ENCODE data around the gene GHRHR. TPM values are rescaled to one million over a fixed set of nuclear protein-coding genes. Genes with fewer than 3 reads are reported as not detected.

GHRHR gene
- total RNA-seq, 4 donors from 2014 or later = not detected

DNA sequence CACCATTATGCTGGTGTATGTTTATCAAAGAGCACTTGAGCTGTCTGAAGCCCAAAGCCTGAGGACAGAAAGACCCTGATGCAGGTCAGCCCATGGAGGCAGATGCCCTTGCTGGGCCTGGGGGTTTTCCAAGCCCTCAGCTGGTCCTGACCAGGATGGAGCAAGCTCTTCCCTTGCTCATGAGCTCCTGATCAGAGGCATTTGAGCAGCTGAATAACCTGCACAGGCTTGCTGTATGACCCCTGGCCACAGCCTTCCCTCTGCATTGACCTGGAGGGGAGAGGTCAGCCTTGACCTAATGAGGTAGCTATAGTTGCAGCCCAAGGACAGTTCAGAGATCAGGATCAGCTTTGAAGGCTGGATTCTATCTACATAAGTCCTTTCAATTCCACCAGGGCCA lies 39.1 kb upstream of the GHRHR start:
- H3K27ac ChIP-seq = no peak overlapping the region
- H3K4me3 ChIP-seq = no peak overlapping the region
- intact Hi-C loops (cut with DNase I) = no loop called here
- DNase-seq = no peak
- H3K27me3 ChIP-seq = no peaks in the 10 kb centered on the region
- TF ChIP-seq POLR2A (IDR thresholded peaks at IDR 0.05) = no peak
- TF ChIP-seq CTCF (IDR thresholded peaks at IDR 0.05) = no peak
- peaks cover 7 to 24% (median 20%) of the 10 kb centered on the region in 3 donors for H3K4me1 ChIP-seq
- peaks cover 0 to 39% (median 10%) of the 10 kb centered on the region in 3 donors for H3K36me3 ChIP-seq
- H3K9me3 ChIP-seq = peaks cover 0 to 5% (median 4%) of the 10 kb centered on the region in 3 donors

GRCh38 chr7:30925117-30925516 lies 38.6 kb upstream of the GHRHR start:
- Histone ChIP-seq H3K27me3 (no peaks in the 10 kb centered on the region), H3K27ac (no peak overlapping the region), H3K9me3 (peaks cover 0 to 5% (median 4%) of the 10 kb centered on the region in 3 donors), H3K36me3 (peaks cover 0 to 39% (median 10%) of the 10 kb centered on the region in 3 donors), H3K4me3 (no peak overlapping the region), H3K4me1 (peaks cover 3 to 19% (median 17%) of the 10 kb centered on the region in 3 donors)
- intact Hi-C loops (cut with DNase I) = no loop called here
- no peak for DNase-seq
- 48 to 55% methylated on average over 2 of the region's 2 CpGs for WGBS, 2 donors
- TF ChIP-seq POLR2A (IDR thresholded peaks at IDR 0.05) (no peak), CTCF (IDR thresholded peaks at IDR 0.05) (no peak)

DNA sequence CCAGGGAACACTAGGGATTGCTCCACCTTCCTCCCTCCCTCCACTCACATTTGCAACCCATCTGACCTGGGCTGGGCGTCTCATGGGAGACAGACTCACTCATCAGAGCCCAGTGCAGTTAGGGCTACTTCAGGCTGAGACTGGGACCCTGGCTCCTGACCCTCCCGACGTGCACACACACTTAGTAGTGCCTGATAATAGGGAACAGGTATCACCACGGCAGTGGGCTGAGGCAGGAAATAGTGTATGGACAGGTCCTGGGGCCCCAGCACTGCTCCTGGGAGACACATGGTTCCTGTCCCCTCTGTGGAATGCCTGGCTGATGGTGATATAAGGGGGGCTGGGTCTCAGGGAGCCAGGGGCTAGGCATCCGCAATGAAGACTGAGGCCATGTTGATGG lies 37.8 kb upstream of the GHRHR start:
- no peak for DNase-seq
- no peak overlapping the region for H3K27ac ChIP-seq
- no peaks in the 10 kb centered on the region for H3K27me3 ChIP-seq
- 67 to 84% methylated on average over 1 to 4 of the region's 5 CpGs for WGBS, 2 donors
- no peak overlapping the region for H3K4me3 ChIP-seq
- H3K4me1 ChIP-seq = peaks cover 0 to 11% (median 9%) of the 10 kb centered on the region in 3 donors
- H3K9me3 ChIP-seq = peaks cover 0 to 5% (median 4%) of the 10 kb centered on the region in 3 donors
- H3K36me3 ChIP-seq = peaks cover 0 to 39% (median 10%) of the 10 kb centered on the region in 3 donors
- no peak for TF ChIP-seq CTCF (IDR thresholded peaks at IDR 0.05)
- TF ChIP-seq POLR2A (IDR thresholded peaks at IDR 0.05) = no peak
- intact Hi-C loops (cut with DNase I) = no loop called here

- Histone ChIP-seq H3K27me3 (no peaks in the 10 kb centered on the region), H3K9me3 (peaks cover 0 to 5% (median 4%) of the 10 kb centered on the region in 3 donors), H3K36me3 (peaks cover 0 to 39% (median 10%) of the 10 kb centered on the region in 3 donors), H3K27ac (no peak overlapping the region), H3K4me3 (no peak overlapping the region), H3K4me1 (peaks cover 0 to 7% (median 5%) of the 10 kb centered on the region in 3 donors)
- no peak for TF ChIP-seq POLR2A (IDR thresholded peaks at IDR 0.05)
- TF ChIP-seq CTCF (IDR thresholded peaks at IDR 0.05) = no peak
- DNase-seq = no peak
- intact Hi-C loops (cut with DNase I) = no loop called here
- 82% methylated on average over 5 of the region's 5 CpGs for WGBS, 2 donors
Observed at GRCh38 chr7:30926313-30926712, 37.4 kb upstream of the GHRHR start.

GRCh38 chr7:30927040-30927439 lies 36.7 kb upstream of the GHRHR start:
- 93% methylated on average over 2 of the region's 3 CpGs; no CpG with 5 or more reads in 1 of the 2 donors for WGBS, 2 donors
- no peak for DNase-seq

More at GRCh38 chr7:30927040-30927439, 36.7 kb upstream of the GHRHR start:
- H3K4me1 ChIP-seq = peaks cover 0 to 2% (median 0%) of the 10 kb centered on the region in 3 donors
- H3K27ac ChIP-seq = no peak overlapping the region
- H3K4me3 ChIP-seq = no peak overlapping the region
- no peaks in the 10 kb centered on the region for H3K27me3 ChIP-seq
- peaks cover 0 to 36% (median 10%) of the 10 kb centered on the region in 3 donors for H3K36me3 ChIP-seq
- intact Hi-C loops (cut with DNase I) = no loop called here
- peaks cover 0 to 5% (median 4%) of the 10 kb centered on the region in 3 donors for H3K9me3 ChIP-seq
- TF ChIP-seq CTCF (IDR thresholded peaks at IDR 0.05) (no peak), POLR2A (IDR thresholded peaks at IDR 0.05) (no peak)

Data from esophagus squamous epithelium (tissue), 5 donors.